ENCODE results near the gene ZNF138. TPM values are rescaled to one million over a fixed set of nuclear protein-coding genes. Genes with fewer than 3 reads are reported as not detected.

ZNF138 gene
- polyA plus RNA-seq, 1 donor from 2014 or later: 50.4 TPM

DNA sequence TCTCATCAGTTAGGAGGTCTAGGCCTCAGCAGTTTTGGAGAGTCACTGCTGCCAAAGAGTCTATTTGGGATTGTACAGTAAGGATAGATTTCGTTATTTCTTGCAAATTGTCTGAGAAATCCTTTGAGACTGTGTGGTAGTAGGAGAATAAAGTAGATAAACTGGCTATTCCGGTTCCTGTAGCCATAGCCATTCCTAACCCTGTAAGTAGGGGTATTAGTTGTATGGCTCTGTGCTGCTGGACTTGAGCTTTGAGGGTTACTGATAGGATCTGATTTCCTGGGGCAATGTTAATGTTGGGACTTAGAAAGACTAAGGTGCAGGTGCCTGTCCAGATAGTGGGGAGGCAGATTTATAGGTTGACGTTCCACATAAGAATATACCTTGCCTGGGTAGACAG is 36.1 kb upstream of the ZNF138 start:
- no peak overlapping the region for H3K27ac ChIP-seq (ENCODE audit: low read length)
- no peaks in the 10 kb centered on the region for H3K27me3 ChIP-seq (ENCODE audit: insufficient read depth, low read depth, low read length)
- H3K4me3 ChIP-seq (ENCODE audit: low read length): no peak overlapping the region
- H2AFZ ChIP-seq (ENCODE audit: low read depth, low read length): no peak overlapping the region
- TF ChIP-seq EZH2 (IDR thresholded peaks at IDR 0.05; ENCODE audit: borderline replicate concordance, insufficient read depth, low read length, poor library complexity, severe bottlenecking) (no peak), EP300 (conservative IDR thresholded peaks at IDR 0.05; ENCODE audit: poor library complexity, severe bottlenecking) (no peak), POLR2AphosphoS5 (IDR thresholded peaks at IDR 0.05) (no peak), TAF1 (IDR thresholded peaks at IDR 0.05; ENCODE audit: low read depth) (no peak), MXI1 (conservative IDR thresholded peaks at IDR 0.05; ENCODE audit: poor library complexity, severe bottlenecking) (no peak), SMC3 (conservative IDR thresholded peaks at IDR 0.05; ENCODE audit: poor library complexity) (no peak), CTCF (IDR thresholded peaks at IDR 0.05; ENCODE audit: poor library complexity, severe bottlenecking) (no peak), RAD21 (conservative IDR thresholded peaks at IDR 0.05) (no peak)
- TF ChIP-seq, protein P1, sequence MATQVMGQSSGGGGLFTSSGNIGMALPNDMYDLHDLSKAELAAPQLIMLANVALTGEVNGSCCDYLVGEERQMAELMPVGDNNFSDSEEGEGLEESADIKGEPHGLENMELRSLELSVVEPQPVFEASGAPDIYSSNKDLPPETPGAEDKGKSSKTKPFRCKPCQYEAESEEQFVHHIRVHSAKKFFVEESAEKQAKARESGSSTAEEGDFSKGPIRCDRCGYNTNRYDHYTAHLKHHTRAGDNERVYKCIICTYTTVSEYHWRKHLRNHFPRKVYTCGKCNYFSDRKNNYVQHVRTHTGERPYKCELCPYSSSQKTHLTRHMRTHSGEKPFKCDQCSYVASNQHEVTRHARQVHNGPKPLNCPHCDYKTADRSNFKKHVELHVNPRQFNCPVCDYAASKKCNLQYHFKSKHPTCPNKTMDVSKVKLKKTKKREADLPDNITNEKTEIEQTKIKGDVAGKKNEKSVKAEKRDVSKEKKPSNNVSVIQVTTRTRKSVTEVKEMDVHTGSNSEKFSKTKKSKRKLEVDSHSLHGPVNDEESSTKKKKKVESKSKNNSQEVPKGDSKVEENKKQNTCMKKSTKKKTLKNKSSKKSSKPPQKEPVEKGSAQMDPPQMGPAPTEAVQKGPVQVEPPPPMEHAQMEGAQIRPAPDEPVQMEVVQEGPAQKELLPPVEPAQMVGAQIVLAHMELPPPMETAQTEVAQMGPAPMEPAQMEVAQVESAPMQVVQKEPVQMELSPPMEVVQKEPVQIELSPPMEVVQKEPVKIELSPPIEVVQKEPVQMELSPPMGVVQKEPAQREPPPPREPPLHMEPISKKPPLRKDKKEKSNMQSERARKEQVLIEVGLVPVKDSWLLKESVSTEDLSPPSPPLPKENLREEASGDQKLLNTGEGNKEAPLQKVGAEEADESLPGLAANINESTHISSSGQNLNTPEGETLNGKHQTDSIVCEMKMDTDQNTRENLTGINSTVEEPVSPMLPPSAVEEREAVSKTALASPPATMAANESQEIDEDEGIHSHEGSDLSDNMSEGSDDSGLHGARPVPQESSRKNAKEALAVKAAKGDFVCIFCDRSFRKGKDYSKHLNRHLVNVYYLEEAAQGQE (IDR thresholded peaks at IDR 0.05; ENCODE audit: borderline replicate concordance): no peak
- H3K9me3 ChIP-seq (ENCODE audit: low read length): no peaks in the 10 kb centered on the region
- H4K20me1 ChIP-seq (ENCODE audit: insufficient read depth): no peaks in the 10 kb centered on the region
- H3F3A ChIP-seq (ENCODE audit: insufficient read depth, low read length, poor library complexity, severe bottlenecking): no peaks in the 10 kb centered on the region
- no peaks in the 10 kb centered on the region for H3K9me2 ChIP-seq (ENCODE audit: insufficient read depth, low read length)
- no peak overlapping the region for H3K9ac ChIP-seq (ENCODE audit: low read length)
- H3K79me2 ChIP-seq (replicated peaks; ENCODE audit: insufficient read depth, low read length): no peaks in the 10 kb centered on the region
- H3K4me2 ChIP-seq (ENCODE audit: low read length): no peak overlapping the region
- H3K36me3 ChIP-seq (ENCODE audit: insufficient read depth, low read length): no peaks in the 10 kb centered on the region

DNA sequence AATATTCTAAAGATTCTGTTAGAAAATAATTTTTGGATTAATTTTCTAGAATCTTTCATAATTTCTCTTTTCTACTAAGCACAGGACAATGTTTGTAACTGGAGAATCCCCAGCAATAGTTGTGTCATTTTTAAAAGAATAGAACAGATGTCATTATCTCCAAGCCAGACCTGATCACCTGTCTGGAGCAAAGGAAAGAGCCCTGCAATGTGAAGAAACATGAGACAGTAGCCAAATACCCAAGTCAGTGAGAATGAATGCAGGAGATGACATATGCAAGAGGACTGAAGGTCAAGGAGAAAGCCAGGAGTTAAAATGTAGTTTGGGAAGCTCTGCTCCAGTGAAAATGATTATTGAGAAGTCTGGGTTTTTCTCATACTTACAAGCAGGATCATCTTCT is 25.4 kb upstream of the ZNF138 start:
- Histone ChIP-seq H3K79me2 (replicated peaks; ENCODE audit: insufficient read depth, low read length) (no peaks in the 10 kb centered on the region), H3K9me2 (ENCODE audit: insufficient read depth, low read length) (no peaks in the 10 kb centered on the region), H3K36me3 (ENCODE audit: insufficient read depth, low read length) (no peaks in the 10 kb centered on the region), H3K27ac (ENCODE audit: low read length) (no peak overlapping the region), H4K20me1 (ENCODE audit: insufficient read depth) (no peaks in the 10 kb centered on the region), H3K9ac (ENCODE audit: low read length) (no peak overlapping the region), H3K9me3 (ENCODE audit: low read length) (no peaks in the 10 kb centered on the region), H2AFZ (ENCODE audit: low read depth, low read length) (no peak overlapping the region), H3K27me3 (ENCODE audit: insufficient read depth, low read depth, low read length) (no peaks in the 10 kb centered on the region), H3K4me2 (ENCODE audit: low read length) (no peak overlapping the region), H3F3A (ENCODE audit: insufficient read depth, low read length, poor library complexity, severe bottlenecking) (no peaks in the 10 kb centered on the region), H3K4me3 (ENCODE audit: low read length) (no peak overlapping the region)
- TF ChIP-seq CTCF (IDR thresholded peaks at IDR 0.05; ENCODE audit: poor library complexity, severe bottlenecking) (no peak), RAD21 (conservative IDR thresholded peaks at IDR 0.05) (no peak)
- TF ChIP-seq, protein P1 (IDR thresholded peaks at IDR 0.05; ENCODE audit: borderline replicate concordance): no peak

Measured in neural cell (in vitro differentiated cells).